GM23338 (cell line): ENCODE measurements around the gene DIAPH1. TPM values are rescaled to one million over a fixed set of nuclear protein-coding genes. Genes with fewer than 3 reads are reported as not detected.

Source experiments
- ATAC-seq: fragments of 200-7000 bp; cut with Tn5 transposase; 3 replicates; pipeline ENCODE4 v1.9.1; 2020
- DNase-seq: peaks from one replicate; pipeline ENCODE4 v3.0.0-alpha.2; 2015; ENCODE audit warnings: low spot score
- H2AFZ ChIP-seq: fragments of 200-600 bp; sonication (generic); 2 replicates; pipeline ENCODE4 v1.8.0; 2016; ENCODE audit warnings: antibody characterized with exemption, mild to moderate bottlenecking, moderate library complexity
- H3F3A ChIP-seq: fragments of 200-600 bp; sonication (generic); replicated peaks from 2 replicates; pipeline ENCODE4 v1.8.0; 2017; ENCODE audit warnings: antibody characterized with exemption, mixed run types, low read depth
- H3K27ac ChIP-seq: fragments of 200-600 bp; sonication (generic); 2 replicates; pipeline ENCODE4 v1.6.1; 2016; ENCODE audit warnings: low read depth
- H3K27me3 ChIP-seq: fragments of 200-600 bp; sonication (generic); 2 replicates; pipeline ENCODE4 v1.8.0; 2016; ENCODE audit warnings: mild to moderate bottlenecking, mixed run types, moderate library complexity; ENCODE audit not compliant: insufficient read depth
- H3K36me3 ChIP-seq: fragments of 200-600 bp; sonication (generic); 2 replicates; pipeline ENCODE4 v1.8.0; 2016; ENCODE audit warnings: mild to moderate bottlenecking; ENCODE audit not compliant: insufficient read depth
- H3K4me1 ChIP-seq: fragments of 200-600 bp; sonication (generic); 2 replicates; pipeline ENCODE4 v1.8.0; 2016; ENCODE audit warnings: mild to moderate bottlenecking, moderate library complexity; ENCODE audit not compliant: insufficient read depth
- H3K4me2 ChIP-seq: fragments of 200-600 bp; sonication (generic); 2 replicates; pipeline ENCODE4 v1.7.1; 2017; ENCODE audit warnings: mixed run types
- H3K4me3 ChIP-seq: fragments of 200-600 bp; sonication (generic); 2 replicates; pipeline ENCODE4 v1.6.1; 2016; ENCODE audit warnings: mixed run types
- H3K79me2 ChIP-seq: fragments of 200-600 bp; sonication (generic); replicated peaks from 2 replicates; pipeline ENCODE4 v1.8.0; 2017; ENCODE audit warnings: mild to moderate bottlenecking; ENCODE audit not compliant: insufficient read depth
- H3K9me2 ChIP-seq: fragments of 200-600 bp; sonication (generic); 2 replicates; pipeline ENCODE4 v1.8.0; 2017; ENCODE audit not compliant: insufficient read depth
- H4K20me1 ChIP-seq: fragments of 200-600 bp; sonication (generic); replicated peaks from 2 replicates; pipeline ENCODE4 v1.8.0; 2017; ENCODE audit warnings: mild to moderate bottlenecking; ENCODE audit not compliant: insufficient read depth
- H3K27ac Mint-ChIP-seq: 2 replicates; pipeline ENCODE4 v1.8.0; 2020; ENCODE audit warnings: inconsistent platforms, mild to moderate bottlenecking, moderate library complexity, mixed read lengths
- H3K27me3 Mint-ChIP-seq: 3 replicates; pipeline ENCODE4 v1.8.0; 2022; ENCODE audit warnings: low read depth, mild to moderate bottlenecking, moderate library complexity, mixed read lengths, inconsistent platforms; ENCODE audit not compliant: insufficient read depth, poor library complexity
- H3K36me3 Mint-ChIP-seq: 3 replicates; pipeline ENCODE4 v1.8.0; 2021; ENCODE audit warnings: low read depth, mild to moderate bottlenecking, inconsistent platforms, moderate library complexity, mixed read lengths
- H3K4me1 Mint-ChIP-seq: 3 replicates; pipeline ENCODE4 v1.8.0; 2020; ENCODE audit warnings: mild to moderate bottlenecking, inconsistent platforms, mixed read lengths
- H3K4me3 Mint-ChIP-seq: 3 replicates; pipeline ENCODE4 v1.8.0; 2021; ENCODE audit warnings: moderate library complexity, mild to moderate bottlenecking, inconsistent platforms, mixed read lengths
- H3K9me3 Mint-ChIP-seq: 3 replicates; pipeline ENCODE4 v1.8.0; 2020; ENCODE audit warnings: moderate library complexity, mild to moderate bottlenecking, inconsistent platforms, mixed read lengths
- CTCF ChIP-seq, 2 experiments: fragments of 200-600 bp in 1 of 2; sonication (generic) in 1 of 2; conservative IDR thresholded peaks; 2 replicates each; pipeline versions ENCODE4 v1.5.1 to v1.6.1; 2016 to 2017; ENCODE audit warnings: antibody characterized with exemption in 2 of 2, low read depth in 2 of 2, mild to moderate bottlenecking in 2 of 2, moderate library complexity in 1 of 2
- POLR2AphosphoS5 ChIP-seq: IDR thresholded peaks from 2 replicates; pipeline ENCODE4 v1.6.1; 2016; ENCODE audit warnings: antibody characterized with exemption, low read depth
- STAT1 ChIP-seq: IDR thresholded peaks from one replicate; pipeline ENCODE4 v1.6.1; 2016; ENCODE audit warnings: antibody characterized with exemption; ENCODE audit not compliant: unreplicated experiment
- ZNF114 ChIP-seq: fragments of 250-450 bp; sonication (Bioruptor Pico); IDR thresholded peaks from 2 replicates; pipeline ENCODE4 v1.5.0; 2020; ENCODE audit warnings: mild to moderate bottlenecking, moderate library complexity
- ZNF462 ChIP-seq: fragments of 250-450 bp; sonication (Bioruptor Pico); IDR thresholded peaks from 2 replicates; pipeline ENCODE4 v1.5.0; 2020; ENCODE audit warnings: mild to moderate bottlenecking, moderate library complexity
- polyA plus RNA-seq: library from polyadenylated mRNA; unstranded; fragments of >200 nt; fragmentation: Nextera tagmentation; extraction: Ambion mirVana; gene quantifications from 2 replicates; pipeline ENCODE4 v1.2.1, GENCODE V29; 2016
- total RNA-seq: library from RNA; depleted of rRNA; stranded (reverse); fragments of >200 nt; shearing (Covaris generic); gene quantifications from 2 replicates; pipeline ENCODE4 v1.2.3, GENCODE V29; 2014
- TF ChIP-seq, protein P1 (sequence below): IDR thresholded peaks from one replicate; pipeline ENCODE4 v1.6.1; 2018; ENCODE audit warnings: antibody characterized with exemption; ENCODE audit not compliant: unreplicated experiment

The DIAPH1 gene
- total and polyA plus RNA-seq, 2 experiments from 2014 or later = 42.9 to 104 TPM

GRCh38 chr5:141617682-141618029 lies 1.1 kb downstream of the DIAPH1 start:
- Mint-ChIP-seq H3K36me3 (peaks cover 21% of the 10 kb centered on the region), H3K9me3 (no peaks in the 10 kb centered on the region), H3K27ac (peak overlapping the region; percentile 96), H3K4me1 (peaks cover 44% of the 10 kb centered on the region), H3K4me3 (peak overlapping the region; percentile 98), H3K27me3 (peaks cover 8% of the 10 kb centered on the region)
- Histone ChIP-seq H3K4me3 (peak overlapping the region; percentile 72), H2AFZ (no peak overlapping the region), H3K27me3 (no peaks in the 10 kb centered on the region), H3K4me2 (peak overlapping the region; percentile 80), H3K27ac (peak overlapping the region; percentile 91; the same call in 1 of the 2 replicates), H3F3A (peaks cover 10% of the 10 kb centered on the region; the same call in 1 of the 2 replicates), H3K36me3 (peaks cover 14% of the 10 kb centered on the region; the same call in 1 of the 2 replicates), H3K9me2 (no peaks in the 10 kb centered on the region), H3K4me1 (peaks cover 44% of the 10 kb centered on the region), H4K20me1 (peaks cover 16% of the 10 kb centered on the region), H3K79me2 (peaks cover 54% of the 10 kb centered on the region)
- DNase-seq = no peak
- ATAC-seq = no peak
- TF ChIP-seq STAT1 (no peak), ZNF114 (no peak)
- TF ChIP-seq, protein P1, sequence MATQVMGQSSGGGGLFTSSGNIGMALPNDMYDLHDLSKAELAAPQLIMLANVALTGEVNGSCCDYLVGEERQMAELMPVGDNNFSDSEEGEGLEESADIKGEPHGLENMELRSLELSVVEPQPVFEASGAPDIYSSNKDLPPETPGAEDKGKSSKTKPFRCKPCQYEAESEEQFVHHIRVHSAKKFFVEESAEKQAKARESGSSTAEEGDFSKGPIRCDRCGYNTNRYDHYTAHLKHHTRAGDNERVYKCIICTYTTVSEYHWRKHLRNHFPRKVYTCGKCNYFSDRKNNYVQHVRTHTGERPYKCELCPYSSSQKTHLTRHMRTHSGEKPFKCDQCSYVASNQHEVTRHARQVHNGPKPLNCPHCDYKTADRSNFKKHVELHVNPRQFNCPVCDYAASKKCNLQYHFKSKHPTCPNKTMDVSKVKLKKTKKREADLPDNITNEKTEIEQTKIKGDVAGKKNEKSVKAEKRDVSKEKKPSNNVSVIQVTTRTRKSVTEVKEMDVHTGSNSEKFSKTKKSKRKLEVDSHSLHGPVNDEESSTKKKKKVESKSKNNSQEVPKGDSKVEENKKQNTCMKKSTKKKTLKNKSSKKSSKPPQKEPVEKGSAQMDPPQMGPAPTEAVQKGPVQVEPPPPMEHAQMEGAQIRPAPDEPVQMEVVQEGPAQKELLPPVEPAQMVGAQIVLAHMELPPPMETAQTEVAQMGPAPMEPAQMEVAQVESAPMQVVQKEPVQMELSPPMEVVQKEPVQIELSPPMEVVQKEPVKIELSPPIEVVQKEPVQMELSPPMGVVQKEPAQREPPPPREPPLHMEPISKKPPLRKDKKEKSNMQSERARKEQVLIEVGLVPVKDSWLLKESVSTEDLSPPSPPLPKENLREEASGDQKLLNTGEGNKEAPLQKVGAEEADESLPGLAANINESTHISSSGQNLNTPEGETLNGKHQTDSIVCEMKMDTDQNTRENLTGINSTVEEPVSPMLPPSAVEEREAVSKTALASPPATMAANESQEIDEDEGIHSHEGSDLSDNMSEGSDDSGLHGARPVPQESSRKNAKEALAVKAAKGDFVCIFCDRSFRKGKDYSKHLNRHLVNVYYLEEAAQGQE = no peak

- H3K27me3 Mint-ChIP-seq = peaks cover 8% of the 10 kb centered on the region
- peak overlapping the region; percentile 91; the same call in 1 of the 2 replicates for H3K27ac ChIP-seq
Measured at GRCh38 chr5:141617128-141617527, 1.7 kb downstream of the DIAPH1 start.

More at GRCh38 chr5:141617128-141617527, 1.7 kb downstream of the DIAPH1 start:
- peak overlapping the region; percentile 4; the same call in 1 of the 2 replicates for H3K27ac Mint-ChIP-seq
- peak overlapping the region; percentile 80 for H3K4me2 ChIP-seq
- H3K27me3 ChIP-seq = no peaks in the 10 kb centered on the region
- no peak for ATAC-seq
- no peaks in the 10 kb centered on the region for H3K9me3 Mint-ChIP-seq
- peaks cover 44% of the 10 kb centered on the region for H3K4me1 Mint-ChIP-seq
- TF ChIP-seq POLR2AphosphoS5 = no peak
- TF ChIP-seq CTCF (conservative IDR thresholded peaks at IDR 0.05; ENCODE audit: low read depth in 2 of 2) = no peak
- TF ChIP-seq ZNF462 (CRISPR knock-in tag) = no peak
- peaks cover 20% of the 10 kb centered on the region for H4K20me1 ChIP-seq
- DNase-seq = no peak
- peak overlapping the region; percentile 98 for H3K4me3 Mint-ChIP-seq
- no peaks in the 10 kb centered on the region for H3K9me2 ChIP-seq
- H3K36me3 Mint-ChIP-seq = peaks cover 20% of the 10 kb centered on the region
- H3K4me3 ChIP-seq = peak overlapping the region; percentile 72
- peaks cover 11% of the 10 kb centered on the region; the same call in 1 of the 2 replicates for H3K36me3 ChIP-seq
- H2AFZ ChIP-seq = no peak overlapping the region
- H3F3A ChIP-seq = peaks cover 10% of the 10 kb centered on the region; the same call in 1 of the 2 replicates
- H3K79me2 ChIP-seq = peaks cover 59% of the 10 kb centered on the region
- peaks cover 44% of the 10 kb centered on the region for H3K4me1 ChIP-seq
